OCI-LY1 (cell line): ENCODE measurements around the gene ABCG8.

Experiments
- H2AFZ ChIP-seq: fragments of 200-600 bp; sonication (generic), shearing (Covaris generic); 2 replicates; pipeline ENCODE4 v1.6.0; 2014; ENCODE audit warnings: antibody characterized with exemption, mild to moderate bottlenecking, low read length
- H3F3A ChIP-seq: fragments of 200-600 bp; sonication (generic), shearing (Covaris generic); 2 replicates; pipeline ENCODE4 v1.6.0; 2014; ENCODE audit warnings: mild to moderate bottlenecking, antibody characterized with exemption, low read length, moderate library complexity; ENCODE audit not compliant: insufficient read depth
- H3K27ac ChIP-seq: fragments of 200-600 bp; sonication (generic); 2 replicates; pipeline ENCODE4 v1.5.1; 2014; ENCODE audit warnings: low read length, mixed run types, mild to moderate bottlenecking, low read depth; ENCODE audit not compliant: poor library complexity, severe bottlenecking
- H3K27me3 ChIP-seq: fragments of 200-600 bp; sonication (generic); 2 replicates; pipeline ENCODE4 v1.6.0; 2014; ENCODE audit warnings: antibody characterized with exemption, mild to moderate bottlenecking, low read length, moderate library complexity; ENCODE audit not compliant: insufficient read depth
- H3K36me3 ChIP-seq: fragments of 200-600 bp; sonication (generic); 2 replicates; pipeline ENCODE4 v1.6.1; 2014; ENCODE audit warnings: mild to moderate bottlenecking, antibody characterized with exemption, low read length, moderate library complexity, mixed read lengths; ENCODE audit not compliant: insufficient read depth
- H3K4me1 ChIP-seq: fragments of 200-600 bp; sonication (generic); 2 replicates; pipeline ENCODE4 v1.5.1; 2014; ENCODE audit warnings: mild to moderate bottlenecking, low read length, moderate library complexity; ENCODE audit not compliant: insufficient read depth, severe bottlenecking
- H3K4me2 ChIP-seq: fragments of 200-600 bp; sonication (generic), shearing (Covaris generic); 2 replicates; pipeline ENCODE4 v1.6.1; 2014; ENCODE audit warnings: low read length
- H3K4me3 ChIP-seq: fragments of 200-600 bp; sonication (generic); 2 replicates; pipeline ENCODE4 v1.5.1; 2014; ENCODE audit warnings: low read length, low read depth, mild to moderate bottlenecking, mixed read lengths; ENCODE audit not compliant: poor library complexity, severe bottlenecking
- H3K79me2 ChIP-seq: fragments of 200-600 bp; shearing (Covaris generic); 2 replicates; pipeline ENCODE4 v1.6.1; 2016; ENCODE audit warnings: mixed run types, low read length, mixed read lengths; ENCODE audit not compliant: insufficient read depth
- H3K9ac ChIP-seq: fragments of 200-600 bp; sonication (generic), shearing (Covaris generic); 2 replicates; pipeline ENCODE4 v1.6.1; 2014; ENCODE audit warnings: mild to moderate bottlenecking, low read length, mixed read lengths
- H3K9me2 ChIP-seq: fragments of 200-600 bp; sonication (generic), shearing (Covaris generic); 2 replicates; pipeline ENCODE4 v1.6.1; 2014; ENCODE audit warnings: low read depth, mild to moderate bottlenecking, low read length, mixed read lengths
- H3K9me3 ChIP-seq: fragments of 200-600 bp; shearing (Covaris generic); 2 replicates; pipeline ENCODE4 v1.6.1; 2014; ENCODE audit warnings: low read length, mixed read lengths
- H4K20me1 ChIP-seq: fragments of 200-600 bp; sonication (generic), shearing (Covaris generic); 2 replicates; pipeline ENCODE4 v1.6.0; 2016; ENCODE audit warnings: mild to moderate bottlenecking, low read length; ENCODE audit not compliant: insufficient read depth
- CTCF ChIP-seq: fragments of 200-600 bp; sonication (generic), shearing (Covaris generic); IDR thresholded peaks from 2 replicates; pipeline ENCODE4 v1.5.1; 2017; ENCODE audit warnings: mild to moderate bottlenecking, antibody characterized with exemption, low read length, moderate library complexity, mixed read lengths
- EZH2 ChIP-seq: fragments of 200-600 bp; sonication (generic), shearing (Covaris generic); IDR thresholded peaks from 2 replicates; pipeline ENCODE4 v1.8.0; 2017; ENCODE audit warnings: borderline replicate concordance, mixed run types, mild to moderate bottlenecking, antibody characterized with exemption, low read length, moderate library complexity, mixed read lengths

ABCG8 gene

GRCh38 chr2:43874776-43875451 lies 36.1 kb downstream of the ABCG8 start:
- no peak overlapping the region for H3K4me2 ChIP-seq
- H3K36me3 ChIP-seq: no peaks in the 10 kb centered on the region
- H2AFZ ChIP-seq: no peak overlapping the region
- no peaks in the 10 kb centered on the region for H3F3A ChIP-seq
- H3K79me2 ChIP-seq: no peaks in the 10 kb centered on the region
- no peaks in the 10 kb centered on the region for H3K9me3 ChIP-seq
- H3K9ac ChIP-seq: no peak overlapping the region
- TF ChIP-seq EZH2: no peak
- TF ChIP-seq CTCF: no peak
- H3K9me2 ChIP-seq: no peaks in the 10 kb centered on the region
- no peak overlapping the region for H3K4me3 ChIP-seq
- no peaks in the 10 kb centered on the region for H4K20me1 ChIP-seq
- no peaks in the 10 kb centered on the region for H3K27me3 ChIP-seq
- H3K27ac ChIP-seq: no peak overlapping the region
- H3K4me1 ChIP-seq: no peaks in the 10 kb centered on the region

GRCh38 chr2:43877782-43878464 lies 39.2 kb downstream of the ABCG8 start:
- no peaks in the 10 kb centered on the region for H3K4me1 ChIP-seq
- no peaks in the 10 kb centered on the region for H3F3A ChIP-seq
- no peaks in the 10 kb centered on the region for H3K79me2 ChIP-seq
- no peaks in the 10 kb centered on the region for H3K9me2 ChIP-seq
- H3K36me3 ChIP-seq: no peaks in the 10 kb centered on the region
- H3K27me3 ChIP-seq: no peaks in the 10 kb centered on the region
- no peaks in the 10 kb centered on the region for H4K20me1 ChIP-seq
- TF ChIP-seq CTCF: peak; percentile 97
- no peak for TF ChIP-seq EZH2
- no peak overlapping the region for H3K4me3 ChIP-seq
- no peak overlapping the region for H3K27ac ChIP-seq
- H2AFZ ChIP-seq: no peak overlapping the region
- H3K4me2 ChIP-seq: no peak overlapping the region
- H3K9ac ChIP-seq: no peak overlapping the region
- no peaks in the 10 kb centered on the region for H3K9me3 ChIP-seq

- Histone ChIP-seq H3K9me2 (no peaks in the 10 kb centered on the region), H3K36me3 (no peaks in the 10 kb centered on the region), H3K9me3 (no peaks in the 10 kb centered on the region), H3K27me3 (no peaks in the 10 kb centered on the region), H3K27ac (no peak overlapping the region), H3K4me1 (no peaks in the 10 kb centered on the region), H2AFZ (no peak overlapping the region), H3K79me2 (no peaks in the 10 kb centered on the region), H4K20me1 (no peaks in the 10 kb centered on the region), H3K9ac (no peak overlapping the region), H3K4me3 (no peak overlapping the region), H3F3A (no peaks in the 10 kb centered on the region), H3K4me2 (no peak overlapping the region)
- no peak for TF ChIP-seq EZH2
Observed at GRCh38 chr2:43879261-43879660, 40.5 kb downstream of the ABCG8 start.

- H4K20me1 ChIP-seq: no peaks in the 10 kb centered on the region
- no peaks in the 10 kb centered on the region for H3K9me3 ChIP-seq
- H3F3A ChIP-seq: no peaks in the 10 kb centered on the region
- H3K79me2 ChIP-seq: no peaks in the 10 kb centered on the region
- no peaks in the 10 kb centered on the region for H3K9me2 ChIP-seq
- no peak overlapping the region for H3K4me3 ChIP-seq
- 0 out of 2 replicates have a peak, but pooled peaks cover 2% of the 10 kb centered on the region for H3K36me3 ChIP-seq
- H3K27me3 ChIP-seq: no peaks in the 10 kb centered on the region
- H2AFZ ChIP-seq: no peak overlapping the region
- no peak overlapping the region for H3K4me2 ChIP-seq
- TF ChIP-seq CTCF (no peak), EZH2 (no peak)
- H3K27ac ChIP-seq: no peak overlapping the region
- no peaks in the 10 kb centered on the region for H3K4me1 ChIP-seq
- no peak overlapping the region for H3K9ac ChIP-seq
Observed at GRCh38 chr2:43880471-43880870, 41.7 kb downstream of the ABCG8 start.
